ENCODE data around the gene RDH13.
A peak's percentile ranks its signal among the peaks of the same experiment; 100 is the strongest.
"Not testable (repeated sequence)": the region's sequence is repeated elsewhere in the genome, so short reads cannot be mapped to it uniquely, and the experiment has no call there.

Gene RDH13

GRCh38 chr19:55013596-55013995 is 49.4 kb downstream of the RDH13 start:
- Histone ChIP-seq H3K27ac (replicated peaks) (no peak overlapping the region), H3K27me3 (ENCODE audit: insufficient read depth, poor library complexity, severe bottlenecking) (no peaks in the 10 kb centered on the region), H3K4me3 (replicated peaks; ENCODE audit: insufficient read depth, low read length) (no peak overlapping the region)
- no peak for DNase-seq (ENCODE audit: low read depth in 1 of 2, low spot score in 1 of 2)
- no peak for TF ChIP-seq POLR2AphosphoS5 (IDR thresholded peaks at IDR 0.05; ENCODE audit: low read depth)
- TF ChIP-seq, protein P1, sequence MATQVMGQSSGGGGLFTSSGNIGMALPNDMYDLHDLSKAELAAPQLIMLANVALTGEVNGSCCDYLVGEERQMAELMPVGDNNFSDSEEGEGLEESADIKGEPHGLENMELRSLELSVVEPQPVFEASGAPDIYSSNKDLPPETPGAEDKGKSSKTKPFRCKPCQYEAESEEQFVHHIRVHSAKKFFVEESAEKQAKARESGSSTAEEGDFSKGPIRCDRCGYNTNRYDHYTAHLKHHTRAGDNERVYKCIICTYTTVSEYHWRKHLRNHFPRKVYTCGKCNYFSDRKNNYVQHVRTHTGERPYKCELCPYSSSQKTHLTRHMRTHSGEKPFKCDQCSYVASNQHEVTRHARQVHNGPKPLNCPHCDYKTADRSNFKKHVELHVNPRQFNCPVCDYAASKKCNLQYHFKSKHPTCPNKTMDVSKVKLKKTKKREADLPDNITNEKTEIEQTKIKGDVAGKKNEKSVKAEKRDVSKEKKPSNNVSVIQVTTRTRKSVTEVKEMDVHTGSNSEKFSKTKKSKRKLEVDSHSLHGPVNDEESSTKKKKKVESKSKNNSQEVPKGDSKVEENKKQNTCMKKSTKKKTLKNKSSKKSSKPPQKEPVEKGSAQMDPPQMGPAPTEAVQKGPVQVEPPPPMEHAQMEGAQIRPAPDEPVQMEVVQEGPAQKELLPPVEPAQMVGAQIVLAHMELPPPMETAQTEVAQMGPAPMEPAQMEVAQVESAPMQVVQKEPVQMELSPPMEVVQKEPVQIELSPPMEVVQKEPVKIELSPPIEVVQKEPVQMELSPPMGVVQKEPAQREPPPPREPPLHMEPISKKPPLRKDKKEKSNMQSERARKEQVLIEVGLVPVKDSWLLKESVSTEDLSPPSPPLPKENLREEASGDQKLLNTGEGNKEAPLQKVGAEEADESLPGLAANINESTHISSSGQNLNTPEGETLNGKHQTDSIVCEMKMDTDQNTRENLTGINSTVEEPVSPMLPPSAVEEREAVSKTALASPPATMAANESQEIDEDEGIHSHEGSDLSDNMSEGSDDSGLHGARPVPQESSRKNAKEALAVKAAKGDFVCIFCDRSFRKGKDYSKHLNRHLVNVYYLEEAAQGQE (IDR thresholded peaks at IDR 0.05; ENCODE audit: insufficient replicate concordance, low read depth): no peak
- no peak for TF ChIP-seq GABPA (IDR thresholded peaks at IDR 0.05; ENCODE audit: low read depth)
- no peak for TF ChIP-seq CTCF (IDR thresholded peaks at IDR 0.05; ENCODE audit: insufficient read depth, low read length)
- no peak for TF ChIP-seq SPI1 (IDR thresholded peaks at IDR 0.05; ENCODE audit: borderline replicate concordance, low read depth)

- no peak for DNase-seq (ENCODE audit: low read depth in 1 of 2, low spot score in 1 of 2)
- no peaks in the 10 kb centered on the region for H3K27me3 ChIP-seq (ENCODE audit: insufficient read depth, poor library complexity, severe bottlenecking)
- H3K27ac ChIP-seq (replicated peaks): no peak overlapping the region
- TF ChIP-seq GABPA (IDR thresholded peaks at IDR 0.05; ENCODE audit: low read depth) (no peak), POLR2AphosphoS5 (IDR thresholded peaks at IDR 0.05; ENCODE audit: low read depth) (no peak), SPI1 (IDR thresholded peaks at IDR 0.05; ENCODE audit: borderline replicate concordance, low read depth) (no peak), CTCF (IDR thresholded peaks at IDR 0.05; ENCODE audit: insufficient read depth, low read length) (no peak)
- TF ChIP-seq, protein P1 (IDR thresholded peaks at IDR 0.05; ENCODE audit: insufficient replicate concordance, low read depth): no peak
- no peak overlapping the region for H3K4me3 ChIP-seq (replicated peaks; ENCODE audit: insufficient read depth, low read length)
These were observed 50.6 kb downstream of the RDH13 start for GRCh38 chr19:55012306-55012705.

GRCh38 chr19:55010561-55010960 is 52.4 kb downstream of the RDH13 start:
- H3K27me3 ChIP-seq (ENCODE audit: insufficient read depth, poor library complexity, severe bottlenecking); H3K4me3 ChIP-seq (replicated peaks; ENCODE audit: insufficient read depth, low read length); DNase-seq (ENCODE audit: low read depth in 1 of 2, low spot score in 1 of 2); H3K27ac ChIP-seq (replicated peaks): not testable (repeated sequence)

DNA sequence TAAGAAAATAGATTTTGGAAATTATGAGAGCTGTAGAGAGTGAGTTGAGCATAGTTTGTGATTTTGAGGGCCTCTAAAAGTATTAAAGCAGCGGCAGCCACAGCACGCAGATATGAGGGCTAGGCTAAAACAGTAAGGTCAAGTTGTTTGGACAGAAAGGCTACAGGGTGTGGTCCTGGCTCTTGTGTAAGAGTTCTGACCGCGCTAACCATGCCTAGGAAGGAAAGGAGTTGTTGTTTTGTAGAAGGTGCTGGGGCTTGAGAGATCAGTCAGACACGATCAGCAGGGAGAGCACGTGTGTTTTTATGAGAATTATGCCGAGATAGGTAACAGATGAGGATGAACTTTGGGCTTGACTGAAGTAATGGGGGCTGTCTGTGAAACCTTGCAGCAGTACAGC is 54.2 kb downstream of the RDH13 start:
- not testable (repeated sequence) for DNase-seq (ENCODE audit: low read depth in 1 of 2, low spot score in 1 of 2); H3K27ac ChIP-seq (replicated peaks); H3K27me3 ChIP-seq (ENCODE audit: insufficient read depth, poor library complexity, severe bottlenecking); H3K4me3 ChIP-seq (replicated peaks; ENCODE audit: insufficient read depth, low read length)

DNA sequence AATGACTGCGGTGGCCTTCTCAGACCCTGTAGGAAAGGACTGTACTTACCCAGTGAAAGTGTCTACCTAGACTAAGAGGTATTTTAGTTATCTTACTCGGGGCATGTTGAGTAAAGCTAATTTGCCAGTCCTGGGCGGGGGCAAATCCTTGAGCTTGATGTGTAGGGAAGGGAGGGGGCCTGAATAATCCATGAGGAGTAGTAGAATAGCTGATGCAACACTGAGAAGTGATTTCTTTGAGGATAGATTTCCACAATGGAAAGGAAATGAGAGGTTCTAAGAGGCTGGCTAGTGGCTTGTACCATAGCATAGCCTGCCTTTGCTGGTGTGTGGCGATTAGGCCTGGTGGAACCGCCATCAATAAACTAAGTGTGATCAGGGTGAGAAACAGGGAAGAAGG is 54.8 kb downstream of the RDH13 start:
- H3K27me3 ChIP-seq (ENCODE audit: insufficient read depth, poor library complexity, severe bottlenecking); H3K4me3 ChIP-seq (replicated peaks; ENCODE audit: insufficient read depth, low read length); H3K27ac ChIP-seq (replicated peaks); DNase-seq (ENCODE audit: low read depth in 1 of 2, low spot score in 1 of 2): not testable (repeated sequence)

GRCh38 chr19:55007537-55007936 is 55.4 kb downstream of the RDH13 start:
- not testable (repeated sequence) for H3K4me3 ChIP-seq (replicated peaks; ENCODE audit: insufficient read depth, low read length); H3K27me3 ChIP-seq (ENCODE audit: insufficient read depth, poor library complexity, severe bottlenecking); H3K27ac ChIP-seq (replicated peaks)

GRCh38 chr19:55006795-55007194 is 56.2 kb downstream of the RDH13 start:
- H3K27ac ChIP-seq (replicated peaks); H3K27me3 ChIP-seq (ENCODE audit: insufficient read depth, poor library complexity, severe bottlenecking); DNase-seq (ENCODE audit: low read depth in 1 of 2, low spot score in 1 of 2): not testable (repeated sequence)
- H3K4me3 ChIP-seq (replicated peaks; ENCODE audit: insufficient read depth, low read length): peak overlapping the region; percentile 48

More at GRCh38 chr19:55007537-55007936, 55.4 kb downstream of the RDH13 start:
- not testable (repeated sequence) for DNase-seq (ENCODE audit: low read depth in 1 of 2, low spot score in 1 of 2)

Measured in HL-60 (cell line).